Large intestine (tissue), 3 donors: ENCODE data around the gene ENC1. TPM values are rescaled to one million over a fixed set of nuclear protein-coding genes. Genes with fewer than 3 reads are reported as not detected.

Experiments
- DNase-seq, 2 donors: peaks; one replicate each; pipeline versions ENCODE4 v3.0.0 to v3.0.0-alpha.2; 2013
- H3K27ac ChIP-seq: one replicate; pipeline ENCODE4 v1.5.1; 2013; ENCODE audit warnings: low read length
- H3K27me3 ChIP-seq: 2 replicates; pipeline ENCODE4 v1.6.1; 2013; ENCODE audit warnings: low read length; ENCODE audit not compliant: control insufficient read depth, insufficient read depth
- H3K36me3 ChIP-seq: 2 replicates; pipeline ENCODE4 v1.6.1; 2013; ENCODE audit warnings: low read length; ENCODE audit not compliant: control insufficient read depth, insufficient read depth
- H3K4me1 ChIP-seq: one replicate; pipeline ENCODE4 v1.6.1; 2013; ENCODE audit warnings: low read length; ENCODE audit not compliant: control insufficient read depth, insufficient read depth
- H3K4me3 ChIP-seq: one replicate; pipeline ENCODE4 v1.5.1; 2013; ENCODE audit warnings: low read length
- H3K9me3 ChIP-seq: one replicate; pipeline ENCODE4 v1.6.1; 2013; ENCODE audit warnings: mild to moderate bottlenecking, low read depth, low read length, moderate library complexity; ENCODE audit not compliant: control insufficient read depth
- WGBS: methylation state at CpG from one replicate; pipeline ENCODE4 v1.1.5; 2013; ENCODE audit warnings: low lambda C conversion rate; ENCODE audit not compliant: insufficient coverage; 5-methylcytosine and 5-hydroxymethylcytosine counted together
- polyA plus RNA-seq: library from polyadenylated mRNA; unstranded; fragments of 120-200 nt; gene quantifications from one replicate; pipeline ENCODE4 v1.2.1, GENCODE V29; 2013

ENC1 gene
- polyA plus RNA-seq, 1 donor: 122 TPM

GRCh38 chr5:74616236-74617146 lies 24.0 kb downstream of the ENC1 start:
- Histone ChIP-seq H3K4me1 (peaks cover 34% of the 10 kb centered on the region), H3K9me3 (no peaks in the 10 kb centered on the region), H3K36me3 (no peaks in the 10 kb centered on the region), H3K27me3 (no peaks in the 10 kb centered on the region), H3K4me3 (peak overlapping the region; percentile 6), H3K27ac (peak overlapping the region; percentile 58)
- no CpG with 5 or more reads among the region's 23 CpGs for WGBS
- no peak for DNase-seq

DNA sequence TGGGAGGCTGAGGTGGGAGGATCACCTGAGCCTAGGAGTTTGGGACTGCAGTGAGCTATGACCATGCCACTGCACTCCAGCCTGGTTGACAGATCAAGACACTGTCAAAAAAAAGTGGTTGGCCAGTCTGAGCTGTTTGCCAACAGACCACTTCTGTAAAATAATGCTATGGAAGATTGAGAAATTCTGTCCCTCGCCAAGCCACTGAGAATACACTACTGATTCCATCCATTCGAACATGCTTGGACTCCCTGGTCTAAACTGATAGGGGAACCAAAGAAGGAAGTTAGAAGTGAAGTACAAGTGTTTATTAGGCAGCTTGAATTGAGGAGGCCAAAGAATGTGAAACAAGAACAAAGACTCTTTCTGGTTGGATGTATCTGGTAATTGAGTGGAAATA lies 27.2 kb downstream of the ENC1 start:
- no CpG with 5 or more reads among the region's 2 CpGs for WGBS
- peaks cover 25% of the 10 kb centered on the region for H3K4me1 ChIP-seq
- no peak overlapping the region for H3K27ac ChIP-seq
- no peak overlapping the region for H3K4me3 ChIP-seq
- no peaks in the 10 kb centered on the region for H3K27me3 ChIP-seq
- H3K36me3 ChIP-seq: no peaks in the 10 kb centered on the region
- H3K9me3 ChIP-seq: no peaks in the 10 kb centered on the region
- DNase-seq: no peak

DNA sequence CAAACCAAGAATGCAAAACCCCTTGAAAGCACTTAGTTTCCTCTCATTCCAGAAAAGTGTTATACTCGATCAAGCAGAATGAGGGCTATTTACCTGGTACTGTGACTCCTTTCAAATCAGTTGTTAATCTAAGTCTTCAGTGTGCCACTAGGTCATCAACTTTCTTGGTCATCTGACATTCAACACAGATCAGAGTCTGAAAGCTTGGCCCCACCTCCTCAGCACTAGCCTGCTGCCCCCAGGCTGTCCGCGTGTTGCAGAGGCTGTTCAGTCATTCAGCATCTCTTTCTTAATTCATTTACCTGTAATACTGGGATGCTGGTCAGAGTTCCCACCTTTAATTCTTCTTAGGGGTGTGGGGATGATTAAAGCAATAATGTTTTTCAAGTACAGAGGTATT lies 28.5 kb downstream of the ENC1 start:
- peak overlapping the region; percentile 54 for H3K27ac ChIP-seq
- WGBS: no CpG with 5 or more reads among the region's 3 CpGs
- no peak overlapping the region for H3K4me3 ChIP-seq
- no peaks in the 10 kb centered on the region for H3K27me3 ChIP-seq
- H3K36me3 ChIP-seq: no peaks in the 10 kb centered on the region
- no peaks in the 10 kb centered on the region for H3K9me3 ChIP-seq
- DNase-seq: peak; percentile 76 to 85
- H3K4me1 ChIP-seq: peaks cover 15% of the 10 kb centered on the region

GRCh38 chr5:74608736-74609601 lies 31.6 kb downstream of the ENC1 start:
- Histone ChIP-seq H3K4me3 (no peak overlapping the region), H3K27ac (no peak overlapping the region), H3K36me3 (no peaks in the 10 kb centered on the region), H3K4me1 (peaks cover 6% of the 10 kb centered on the region), H3K9me3 (no peaks in the 10 kb centered on the region), H3K27me3 (no peaks in the 10 kb centered on the region)
- DNase-seq: no peak
- no CpG with 5 or more reads among the region's 5 CpGs for whole genome bisulfite sequencing

DNA sequence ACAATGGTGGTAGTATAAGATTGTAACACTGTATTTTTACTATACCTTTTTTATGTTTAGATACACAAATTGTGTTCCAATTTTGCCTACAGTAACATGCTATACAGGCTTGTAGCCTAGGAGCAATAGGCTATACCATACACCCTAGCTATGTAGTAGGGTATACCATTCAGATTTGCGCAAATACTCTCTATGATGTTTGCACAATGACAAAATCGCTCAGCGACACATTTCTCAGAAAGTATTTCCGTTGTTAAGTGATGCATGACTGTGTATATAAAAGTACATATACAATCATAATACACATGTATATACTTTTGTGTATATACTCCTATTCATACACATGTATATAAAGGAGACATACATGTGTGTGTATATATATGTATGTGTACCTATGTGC lies 34.8 kb downstream of the ENC1 start:
- H3K27me3 ChIP-seq: no peaks in the 10 kb centered on the region
- no peak for DNase-seq
- no peaks in the 10 kb centered on the region for H3K4me1 ChIP-seq
- H3K27ac ChIP-seq: no peak overlapping the region
- no peaks in the 10 kb centered on the region for H3K9me3 ChIP-seq
- WGBS: no CpG with 5 or more reads among the region's 4 CpGs
- no peak overlapping the region for H3K4me3 ChIP-seq
- no peaks in the 10 kb centered on the region for H3K36me3 ChIP-seq

DNA sequence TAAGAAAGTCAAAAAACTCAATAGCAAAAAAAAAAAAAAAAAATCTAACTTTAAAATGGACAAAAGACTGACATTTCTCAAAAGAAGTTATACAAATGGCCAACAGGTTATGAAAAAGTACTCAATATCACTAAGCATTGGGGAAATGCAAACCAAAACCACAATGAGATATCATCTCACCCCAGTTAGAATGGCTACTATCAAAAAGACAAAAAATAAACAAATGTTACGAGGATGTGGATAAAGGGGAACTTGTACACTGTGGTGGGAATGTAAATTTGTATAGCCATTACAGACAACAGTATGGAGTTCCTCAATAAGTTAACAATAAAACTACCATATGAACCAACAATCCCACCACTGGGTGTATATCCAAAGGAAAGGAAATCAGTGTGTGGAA lies 37.2 kb downstream of the ENC1 start:
- H3K27me3 ChIP-seq: no peaks in the 10 kb centered on the region
- WGBS: no CpG with 5 or more reads among the region's 1 CpG
- no peaks in the 10 kb centered on the region for H3K9me3 ChIP-seq
- H3K4me3 ChIP-seq: no peak overlapping the region
- H3K27ac ChIP-seq: no peak overlapping the region
- DNase-seq: no peak
- no peaks in the 10 kb centered on the region for H3K36me3 ChIP-seq
- H3K4me1 ChIP-seq: peaks cover 8% of the 10 kb centered on the region

DNA sequence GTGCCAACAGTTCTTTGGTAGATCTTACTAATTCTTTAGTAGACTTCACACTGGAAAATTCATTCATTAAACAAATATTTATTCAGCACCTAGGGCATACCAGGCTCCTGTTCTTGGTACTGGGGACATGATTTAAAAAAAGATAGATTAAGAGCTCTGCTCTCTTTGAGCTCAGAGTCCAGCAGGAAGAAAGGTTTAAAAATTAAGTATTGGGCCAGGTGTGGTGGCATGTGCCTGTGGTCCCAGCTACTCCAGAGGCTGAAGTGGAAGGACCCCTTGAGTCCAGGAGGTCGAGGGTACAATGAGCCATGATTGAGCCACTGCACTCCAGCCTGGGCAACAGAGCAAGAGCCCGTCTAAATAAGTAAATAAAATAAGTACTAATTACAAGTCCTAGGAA lies 41.4 kb downstream of the ENC1 start:
- WGBS: no CpG with 5 or more reads among the region's 2 CpGs
- peak in 1 of 2 donors; percentile 69 for DNase-seq
- Histone ChIP-seq H3K4me1 (peaks cover 17% of the 10 kb centered on the region), H3K27me3 (no peaks in the 10 kb centered on the region), H3K9me3 (no peaks in the 10 kb centered on the region), H3K4me3 (no peak overlapping the region), H3K27ac (no peak overlapping the region), H3K36me3 (no peaks in the 10 kb centered on the region)

DNA sequence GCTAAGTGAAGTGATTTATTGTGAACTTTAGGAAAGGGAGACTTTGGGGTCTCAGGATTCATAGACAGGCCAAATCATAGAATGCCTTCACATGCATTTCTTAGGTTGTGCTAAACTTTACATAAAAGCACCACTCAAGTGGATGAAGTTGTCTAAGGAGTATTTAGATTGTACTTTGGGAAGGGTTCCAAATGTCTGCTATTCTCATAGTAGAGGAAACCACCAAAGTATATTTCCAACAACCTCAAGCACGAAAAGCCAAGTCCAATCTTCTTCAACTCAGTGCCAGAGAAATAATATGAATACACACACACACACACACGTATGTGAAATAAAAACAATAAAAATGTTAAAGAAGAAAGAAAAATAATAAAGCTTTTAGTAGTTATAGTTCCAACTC lies 41.8 kb downstream of the ENC1 start:
- H3K27ac ChIP-seq: no peak overlapping the region
- H3K4me1 ChIP-seq: peaks cover 17% of the 10 kb centered on the region
- no peaks in the 10 kb centered on the region for H3K9me3 ChIP-seq
- H3K4me3 ChIP-seq: no peak overlapping the region
- no peak for DNase-seq
- no peaks in the 10 kb centered on the region for H3K27me3 ChIP-seq
- WGBS: 78% methylated on average over 2 of the region's 2 CpGs
- H3K36me3 ChIP-seq: no peaks in the 10 kb centered on the region

DNA sequence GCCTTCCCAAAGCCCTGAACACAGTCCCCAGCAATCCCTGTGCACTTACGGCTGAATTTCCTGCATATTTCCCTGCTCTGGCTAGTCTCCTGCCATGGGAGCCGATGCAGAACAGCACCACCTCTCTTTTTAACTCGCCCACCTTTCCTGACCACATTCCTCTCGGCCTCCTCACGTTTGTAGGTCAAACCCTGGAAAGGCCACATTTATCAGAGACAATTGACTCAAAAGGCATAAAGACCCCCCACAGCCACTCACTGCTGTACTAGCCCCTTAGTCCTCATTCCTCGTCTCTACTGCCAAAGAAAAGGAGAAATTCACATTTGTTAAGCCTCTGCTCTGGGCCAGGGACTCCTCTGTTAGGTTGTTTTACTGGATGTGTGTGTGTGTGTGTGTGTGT lies 43.6 kb downstream of the ENC1 start:
- no peaks in the 10 kb centered on the region for H3K27me3 ChIP-seq
- peaks cover 17% of the 10 kb centered on the region for H3K4me1 ChIP-seq
- WGBS: no CpG with 5 or more reads among the region's 6 CpGs

DNA sequence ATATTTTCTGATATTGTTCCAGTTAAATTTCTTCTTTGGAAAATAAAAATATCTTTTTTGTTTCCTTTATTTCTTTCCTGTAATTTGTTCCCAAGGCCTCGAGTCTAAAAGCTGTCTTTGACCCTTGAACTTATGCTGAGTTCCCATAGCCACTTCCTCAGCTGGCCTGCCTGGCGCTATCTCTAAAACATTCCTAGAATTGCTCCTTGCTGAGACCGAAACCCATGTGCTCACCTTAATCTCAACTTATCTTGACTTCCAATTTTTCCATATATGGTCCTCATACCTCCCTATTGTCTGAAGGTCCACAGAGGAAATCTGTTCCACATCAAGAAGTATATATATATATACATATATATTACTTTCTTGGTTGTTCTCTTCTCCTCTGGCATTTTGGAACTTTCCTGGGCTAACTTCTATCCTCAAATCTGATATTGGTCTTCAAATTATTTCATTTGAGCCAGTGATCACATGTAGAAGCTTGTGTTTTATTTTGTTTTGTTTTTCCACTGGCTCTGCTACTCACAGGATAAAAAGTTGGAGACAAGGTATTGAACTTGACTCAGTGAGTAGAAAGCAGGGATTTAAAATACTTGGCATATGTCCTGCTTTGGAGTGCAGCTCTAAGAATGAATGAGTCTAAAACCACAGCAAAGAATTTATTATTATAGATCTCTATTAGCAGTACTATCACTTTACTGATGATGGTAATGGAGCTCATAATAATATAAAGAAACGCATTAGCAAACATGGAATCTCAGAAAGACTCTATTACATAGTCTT lies 45.2 kb downstream of the ENC1 start:
- no CpG with 5 or more reads among the region's 4 CpGs for WGBS
- peak; percentile 74 to 84 for DNase-seq
- H3K27me3 ChIP-seq: no peaks in the 10 kb centered on the region
- no peaks in the 10 kb centered on the region for H3K36me3 ChIP-seq
- H3K4me1 ChIP-seq: peaks cover 17% of the 10 kb centered on the region
- H3K9me3 ChIP-seq: no peaks in the 10 kb centered on the region
- peak overlapping the region; percentile 75 for H3K27ac ChIP-seq
- H3K4me3 ChIP-seq: no peak overlapping the region

More for the DNA sequence above, 43.6 kb downstream of the ENC1 start:
- no peak for DNase-seq
- Histone ChIP-seq H3K4me3 (no peak overlapping the region), H3K27ac (no peak overlapping the region), H3K9me3 (no peaks in the 10 kb centered on the region), H3K36me3 (no peaks in the 10 kb centered on the region)
